Lower leg skin (tissue), 4 donors: Measurements from ENCODE around the gene PHGDH. TPM values are rescaled to one million over a fixed set of nuclear protein-coding genes. Genes with fewer than 3 reads are reported as not detected.

Experiments
- DNase-seq, 2 donors: peaks; one replicate each; pipeline ENCODE4 v3.0.0-alpha.2; 2019; ENCODE audit warnings: low spot score in 2 of 2
- H3K4me3 ChIP-seq: fragments of 200-600 bp; sonication (generic); 2 replicates; pipeline ENCODE4 v1.5.1; 2017; ENCODE audit warnings: mild to moderate bottlenecking, low read depth; ENCODE audit not compliant: poor library complexity, severe bottlenecking
- CTCF ChIP-seq, 3 donors: fragments of 450-650 bp; IDR thresholded peaks; one replicate each; pipeline ENCODE4 v1.5.1; 2016; ENCODE audit warnings: antibody characterized with exemption in 3 of 3, mild to moderate bottlenecking in 3 of 3, moderate library complexity in 2 of 3
- POLR2A ChIP-seq, 2 donors: fragments of 450-650 bp; IDR thresholded peaks; one replicate each; pipeline ENCODE4 v1.6.1; 2016 to 2017; ENCODE audit warnings: antibody characterized with exemption in 2 of 2, mild to moderate bottlenecking in 1 of 2, moderate library complexity in 1 of 2
- WGBS, 2 donors: methylation state at CpG; one replicate each; pipeline ENCODE4 v1.1.5; 2018; 5-methylcytosine and 5-hydroxymethylcytosine counted together
- intact Hi-C: fragments of 100-400 bp; cut with DNase I; formaldehyde crosslinking; loops from one replicate; pipeline ENCODE4 v1.15.0; 2023; ENCODE audit warnings: low total_unique reads
- total RNA-seq, 4 donors: library from RNA; depleted of rRNA; stranded (reverse); fragments of >200 nt; gene quantifications; one replicate each; pipeline ENCODE4 v1.1.0, GENCODE V29; 2016

Gene PHGDH
- total RNA-seq, 4 donors from 2014 or later = 55.1 to 94.2 (median 73.5) TPM

DNA sequence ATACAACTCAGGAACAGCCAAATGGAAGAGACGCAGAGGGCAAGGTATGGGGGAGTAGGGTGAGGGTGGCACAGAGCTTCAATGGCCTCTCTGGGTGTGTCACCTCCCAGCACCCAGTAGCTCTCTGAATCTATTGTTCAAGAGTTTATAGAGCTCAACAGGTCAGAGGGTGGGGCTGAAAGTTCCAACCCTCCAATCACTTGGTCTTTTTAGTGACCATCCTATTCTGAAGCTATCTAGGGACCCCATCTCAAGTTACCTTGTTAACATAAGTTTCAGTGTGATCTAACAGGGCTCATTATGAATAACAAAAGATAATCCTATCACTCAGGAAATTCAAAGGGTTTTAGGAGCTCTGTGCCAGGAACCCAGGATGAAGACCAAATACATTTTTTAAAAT is 32.5 kb upstream of the PHGDH start:
- no peak overlapping the region for H3K4me3 ChIP-seq
- TF ChIP-seq CTCF (IDR thresholded peaks at IDR 0.05) = no peak
- no peak for TF ChIP-seq POLR2A (IDR thresholded peaks at IDR 0.05)
- DNase-seq = no peak
- intact Hi-C loops = loop anchor here (5.0 kb wide), 1 partner anchor 67 kb away; no protein-coding TSS in a partner anchor
- WGBS, 2 donors = 95% methylated on average over 1 of the region's 1 CpG

GRCh38 chr1:119680193-119680592 is 31.5 kb upstream of the PHGDH start:
- DNase-seq = no peak
- intact Hi-C loops = no loop called here
- TF ChIP-seq POLR2A (IDR thresholded peaks at IDR 0.05) (no peak), CTCF (IDR thresholded peaks at IDR 0.05) (no peak)
- H3K4me3 ChIP-seq = no peak overlapping the region
- WGBS, 2 donors = 89 to 96% methylated on average over 3 of the region's 3 CpGs

GRCh38 chr1:119680723-119681122 is 31.0 kb upstream of the PHGDH start:
- no peak overlapping the region for H3K4me3 ChIP-seq
- intact Hi-C loops = no loop called here
- DNase-seq = no peak
- TF ChIP-seq POLR2A (IDR thresholded peaks at IDR 0.05) (no peak), CTCF (IDR thresholded peaks at IDR 0.05) (no peak)
- 71 to 73% methylated on average over 2 of the region's 2 CpGs for WGBS, 2 donors

DNA sequence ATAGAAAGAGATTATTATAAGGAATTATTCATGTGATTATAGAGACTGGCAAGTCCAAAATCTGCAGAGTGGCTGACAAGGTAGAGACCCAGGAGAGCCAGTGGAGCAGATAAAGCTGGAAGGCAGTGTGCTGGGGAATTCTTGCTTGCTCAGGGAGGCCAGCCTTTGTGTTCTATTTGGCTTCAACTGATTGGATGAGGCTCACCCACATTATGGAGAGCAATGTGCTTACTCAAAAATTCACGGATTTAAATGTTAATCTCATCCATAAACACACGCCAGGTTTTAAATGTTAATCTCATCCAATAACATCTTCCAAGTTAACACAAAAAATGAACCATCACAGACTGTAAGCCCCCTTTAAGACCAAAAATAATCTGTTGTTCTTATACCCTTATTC is 30.2 kb upstream of the PHGDH start:
- WGBS, 2 donors = 92% methylated on average over 2 of the region's 2 CpGs
- no peak overlapping the region for H3K4me3 ChIP-seq
- no peak for TF ChIP-seq POLR2A (IDR thresholded peaks at IDR 0.05)
- TF ChIP-seq CTCF (IDR thresholded peaks at IDR 0.05) = no peak
- intact Hi-C loops = no loop called here
- DNase-seq = no peak

DNA sequence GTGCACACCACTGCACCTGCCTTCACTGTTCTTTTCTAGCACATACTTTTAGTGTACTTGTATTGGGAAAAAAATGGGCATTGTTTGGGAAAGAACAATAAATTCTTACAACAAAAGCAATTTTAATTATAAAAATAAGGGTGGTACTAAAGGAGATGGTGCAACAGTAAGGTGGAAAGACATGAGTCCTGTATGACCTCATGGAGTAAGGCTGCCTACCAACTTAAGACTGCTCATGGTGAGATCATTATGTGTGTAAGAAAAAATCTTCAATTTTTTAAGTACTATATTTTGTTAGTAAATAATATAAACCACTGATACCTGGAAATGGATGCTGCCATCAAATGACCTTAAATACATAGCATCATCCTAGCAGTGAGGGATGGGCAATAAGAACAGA is 29.6 kb upstream of the PHGDH start:
- intact Hi-C loops = no loop called here
- no peak for DNase-seq
- TF ChIP-seq POLR2A (IDR thresholded peaks at IDR 0.05) (no peak), CTCF (IDR thresholded peaks at IDR 0.05) (no peak)
- H3K4me3 ChIP-seq = no peak overlapping the region

DNA sequence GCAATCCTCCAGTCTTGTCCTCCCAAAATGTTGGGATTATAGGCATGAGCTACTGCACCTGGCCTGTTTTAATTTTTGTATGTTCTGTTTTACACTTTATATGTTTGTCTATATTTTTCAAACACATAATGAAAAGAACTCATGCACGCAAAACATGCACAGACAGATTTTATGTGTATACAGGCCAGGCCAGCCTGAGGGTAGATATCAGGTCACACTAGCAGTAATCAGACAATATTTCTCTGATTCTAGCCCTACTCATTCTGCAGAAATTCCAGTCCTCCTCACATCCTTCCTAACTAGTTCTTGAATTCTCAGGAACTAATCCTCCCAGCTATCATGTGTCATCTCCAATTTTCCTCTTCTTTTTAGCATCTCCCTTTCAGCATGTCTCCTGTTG is 27.8 kb upstream of the PHGDH start:
- no peak for DNase-seq
- H3K4me3 ChIP-seq = no peak overlapping the region
- 53 to 68% methylated on average over 1 of the region's 1 CpG for WGBS, 2 donors
- TF ChIP-seq POLR2A (IDR thresholded peaks at IDR 0.05) (no peak), CTCF (IDR thresholded peaks at IDR 0.05) (no peak)
- intact Hi-C loops = no loop called here
